Lower lobe of right lung (tissue), 2 donors: ENCODE measurements around the gene CPXM2. TPM values are rescaled to one million over a fixed set of nuclear protein-coding genes. Genes with fewer than 3 reads are reported as not detected.

Source experiments
- ATAC-seq, 2 donors: fragments of 200-7000 bp; cut with Tn5 transposase; one replicate each; pipeline ENCODE4 v1.9.1; 2020 to 2022; ENCODE audit warnings: mild to moderate bottlenecking in 2 of 2, moderate library complexity in 2 of 2
- DNase-seq: peaks from one replicate; pipeline ENCODE4 v3.0.0-alpha.2; 2020
- H3K27ac ChIP-seq: fragments of 200-600 bp; one replicate; pipeline ENCODE4 v1.8.0; 2022
- H3K27me3 ChIP-seq: fragments of 200-600 bp; one replicate; pipeline ENCODE4 v1.8.0; 2022; ENCODE audit warnings: low read depth
- H3K36me3 ChIP-seq: fragments of 200-600 bp; one replicate; pipeline ENCODE4 v1.8.0; 2022; ENCODE audit warnings: mild to moderate bottlenecking
- H3K4me1 ChIP-seq: fragments of 200-600 bp; one replicate; pipeline ENCODE4 v1.8.0; 2022
- H3K4me3 ChIP-seq: fragments of 200-600 bp; one replicate; pipeline ENCODE4 v1.8.0; 2022; ENCODE audit warnings: mild to moderate bottlenecking
- H3K9me3 ChIP-seq: fragments of 200-600 bp; one replicate; pipeline ENCODE4 v1.8.0; 2022
- intact Hi-C: fragments of 100-400 bp; cut with DNase I; formaldehyde crosslinking; loops from one replicate; pipeline ENCODE4 v1.11.0; 2022
- total RNA-seq: library from RNA; stranded (reverse); fragmentation: NEBNext Ultra II Directional; extraction: Animal tissue kit (Norgen Biotek cat#: 25700); gene quantifications from one replicate; pipeline ENCODE4 v1.2.1, GENCODE V29; 2021
- TF ChIP-seq, protein P1 (sequence below): fragments of 200-600 bp; IDR thresholded peaks from one replicate; pipeline ENCODE4 v1.8.0; 2022; ENCODE audit warnings: antibody characterized with exemption, mild to moderate bottlenecking
- donor health status: DM: no; HTN: yes; CAD: no; lungs with severe emphysema.

Gene CPXM2
- total RNA-seq, 1 donor from 2014 or later: 6.3 TPM

DNA sequence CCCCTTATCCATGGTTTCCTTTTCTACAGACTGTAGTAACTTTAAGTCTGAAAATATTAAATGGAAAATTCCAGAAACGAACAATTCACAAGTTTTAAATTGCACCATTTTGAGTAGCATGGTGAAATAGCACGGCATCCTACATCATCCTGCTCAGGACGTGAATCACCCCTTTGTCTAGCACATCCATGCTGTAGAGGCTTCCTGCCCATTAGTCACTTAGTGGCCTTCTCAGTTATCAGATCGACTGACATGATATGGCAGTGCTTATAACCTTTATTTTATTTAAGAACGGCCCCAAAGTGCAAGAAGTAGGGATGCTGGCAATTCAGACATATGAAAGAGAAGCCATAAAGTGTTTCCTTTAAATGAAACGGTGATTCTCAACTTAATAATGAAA lies 82.7 kb downstream of the CPXM2 start:
- no peak overlapping the region for H3K4me3 ChIP-seq
- no peaks in the 10 kb centered on the region for H3K36me3 ChIP-seq
- H3K9me3 ChIP-seq: no peaks in the 10 kb centered on the region
- H3K4me1 ChIP-seq: no peaks in the 10 kb centered on the region
- TF ChIP-seq, protein P1, sequence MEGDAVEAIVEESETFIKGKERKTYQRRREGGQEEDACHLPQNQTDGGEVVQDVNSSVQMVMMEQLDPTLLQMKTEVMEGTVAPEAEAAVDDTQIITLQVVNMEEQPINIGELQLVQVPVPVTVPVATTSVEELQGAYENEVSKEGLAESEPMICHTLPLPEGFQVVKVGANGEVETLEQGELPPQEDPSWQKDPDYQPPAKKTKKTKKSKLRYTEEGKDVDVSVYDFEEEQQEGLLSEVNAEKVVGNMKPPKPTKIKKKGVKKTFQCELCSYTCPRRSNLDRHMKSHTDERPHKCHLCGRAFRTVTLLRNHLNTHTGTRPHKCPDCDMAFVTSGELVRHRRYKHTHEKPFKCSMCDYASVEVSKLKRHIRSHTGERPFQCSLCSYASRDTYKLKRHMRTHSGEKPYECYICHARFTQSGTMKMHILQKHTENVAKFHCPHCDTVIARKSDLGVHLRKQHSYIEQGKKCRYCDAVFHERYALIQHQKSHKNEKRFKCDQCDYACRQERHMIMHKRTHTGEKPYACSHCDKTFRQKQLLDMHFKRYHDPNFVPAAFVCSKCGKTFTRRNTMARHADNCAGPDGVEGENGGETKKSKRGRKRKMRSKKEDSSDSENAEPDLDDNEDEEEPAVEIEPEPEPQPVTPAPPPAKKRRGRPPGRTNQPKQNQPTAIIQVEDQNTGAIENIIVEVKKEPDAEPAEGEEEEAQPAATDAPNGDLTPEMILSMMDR: no peak
- intact Hi-C loops: no loop called here
- H3K27me3 ChIP-seq: peaks cover 15% of the 10 kb centered on the region
- DNase-seq (no peak), ATAC-seq (no peak)
- no peak overlapping the region for H3K27ac ChIP-seq

DNA sequence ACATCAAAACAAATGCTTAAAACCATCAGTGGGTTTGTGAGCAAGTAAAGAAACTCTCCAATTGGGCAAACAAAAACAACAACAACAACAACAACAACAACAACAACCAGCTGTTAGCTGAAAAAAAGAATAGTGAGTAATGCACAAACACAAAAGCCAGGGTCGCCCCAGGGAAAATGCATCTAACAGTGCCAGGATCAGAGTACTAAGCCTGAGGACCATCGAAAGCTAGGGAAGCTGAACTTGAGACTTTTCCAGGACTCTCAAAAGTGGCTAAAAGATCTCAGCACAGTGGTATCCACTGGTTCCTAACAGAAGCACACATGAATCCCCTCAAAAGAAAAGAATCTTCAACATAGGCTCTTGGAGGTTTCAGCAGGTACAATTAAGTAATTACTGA lies 83.3 kb downstream of the CPXM2 start:
- no peak overlapping the region for H3K27ac ChIP-seq
- TF ChIP-seq, protein P1: no peak
- no peaks in the 10 kb centered on the region for H3K36me3 ChIP-seq
- no peaks in the 10 kb centered on the region for H3K9me3 ChIP-seq
- H3K4me3 ChIP-seq: no peak overlapping the region
- ATAC-seq (no peak), DNase-seq (no peak)
- intact Hi-C loops: no loop called here
- H3K27me3 ChIP-seq: peaks cover 15% of the 10 kb centered on the region
- no peaks in the 10 kb centered on the region for H3K4me1 ChIP-seq

DNA sequence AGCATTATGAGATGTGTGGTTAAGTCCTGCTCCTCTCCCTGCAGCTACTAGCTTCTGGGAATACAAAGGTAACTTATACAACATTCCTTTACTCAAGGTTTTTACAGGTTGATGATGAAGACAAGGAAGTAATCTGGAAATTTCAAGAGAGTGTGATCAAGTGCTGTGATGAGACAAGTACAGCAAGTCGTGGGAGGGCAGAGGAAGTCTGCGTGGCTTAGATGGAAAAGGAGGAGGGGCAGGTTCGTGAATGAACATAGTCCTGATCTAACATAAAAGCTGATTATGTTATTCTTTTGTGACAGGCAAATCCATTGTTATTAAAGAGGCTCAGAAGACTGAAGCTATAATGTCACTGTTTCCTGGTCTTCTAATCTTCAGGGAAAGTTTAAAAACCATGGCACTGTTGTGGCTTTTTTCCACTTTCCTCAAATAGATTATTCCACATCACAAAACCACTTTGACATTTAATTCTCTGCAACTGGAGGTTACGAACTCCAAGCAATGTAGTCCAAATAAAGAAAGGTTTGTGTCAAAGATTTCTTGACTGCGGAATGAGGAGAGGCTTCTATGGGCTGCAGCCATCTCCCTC lies 84.1 kb downstream of the CPXM2 start:
- no peak for DNase-seq
- no peak overlapping the region for H3K27ac ChIP-seq
- TF ChIP-seq, protein P1: no peak

DNA sequence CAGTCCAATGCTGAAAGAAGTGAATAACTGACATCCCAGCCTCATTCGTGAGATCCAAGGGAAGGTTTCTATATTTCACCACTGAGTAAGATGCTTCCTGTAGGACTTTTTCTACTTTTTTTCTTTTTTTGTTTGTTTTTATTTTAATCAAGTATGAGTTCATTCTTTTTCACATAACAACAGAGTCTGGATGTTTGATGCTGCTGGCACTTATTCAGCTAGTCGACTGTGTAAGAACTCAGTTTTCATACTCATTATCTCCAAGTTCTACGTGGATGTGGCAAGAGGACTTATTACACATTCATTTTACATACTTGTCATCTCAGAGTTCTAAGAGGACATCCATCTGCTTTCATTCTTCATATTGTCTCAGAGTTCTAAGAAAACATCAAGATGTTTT lies 86.9 kb downstream of the CPXM2 start:
- peaks cover 15% of the 10 kb centered on the region for H3K27me3 ChIP-seq
- DNase-seq: no peak
- intact Hi-C loops: no loop called here
- H3K4me1 ChIP-seq: no peaks in the 10 kb centered on the region
- H3K4me3 ChIP-seq: no peak overlapping the region
- no peak for ATAC-seq
- no peaks in the 10 kb centered on the region for H3K9me3 ChIP-seq
- H3K36me3 ChIP-seq: no peaks in the 10 kb centered on the region
- no peak overlapping the region for H3K27ac ChIP-seq
- TF ChIP-seq, protein P1: no peak

More for the DNA sequence above, 84.1 kb downstream of the CPXM2 start:
- Histone ChIP-seq H3K4me3 (no peak overlapping the region), H3K27me3 (peaks cover 15% of the 10 kb centered on the region), H3K4me1 (no peaks in the 10 kb centered on the region), H3K9me3 (no peaks in the 10 kb centered on the region), H3K36me3 (no peaks in the 10 kb centered on the region)
- ATAC-seq: no peak
- intact Hi-C loops: no loop called here

DNA sequence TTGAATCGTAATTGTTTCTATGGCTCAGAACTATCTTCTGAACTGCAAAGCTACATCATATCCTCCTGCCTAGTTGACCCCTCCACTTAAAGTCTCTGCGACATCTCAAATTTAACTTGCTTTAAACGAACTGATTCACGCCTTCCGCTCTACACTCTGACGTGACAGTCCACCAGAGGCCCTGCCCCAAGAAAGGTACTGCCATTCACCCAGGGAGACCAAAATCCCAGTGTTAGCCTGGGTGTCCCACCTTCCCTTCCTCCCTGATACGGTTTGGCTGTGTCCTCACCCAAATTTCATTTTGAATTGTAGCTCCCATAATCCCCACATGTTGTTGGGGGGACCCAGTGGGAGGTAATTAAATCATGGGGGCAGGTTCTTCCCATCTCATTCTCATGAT lies 90.8 kb downstream of the CPXM2 start:
- DNase-seq: no peak
- Histone ChIP-seq H3K36me3 (no peaks in the 10 kb centered on the region), H3K27ac (no peak overlapping the region), H3K27me3 (no peaks in the 10 kb centered on the region), H3K9me3 (no peaks in the 10 kb centered on the region), H3K4me3 (no peak overlapping the region), H3K4me1 (no peaks in the 10 kb centered on the region)
- no peak for ATAC-seq
- intact Hi-C loops: no loop called here
- TF ChIP-seq, protein P1: no peak
